Neuron (in vitro differentiated cells): ENCODE data around the gene ADAMTS6.
"Not testable (repeated sequence)": the region's sequence is repeated elsewhere in the genome, so short reads cannot be mapped to it uniquely, and the experiment has no call there.

Source experiments
- H2AFZ ChIP-seq: one replicate; pipeline ENCODE4 v1.6.1; 2013; ENCODE audit warnings: low read depth, mild to moderate bottlenecking, inconsistent platforms, low read length, moderate library complexity
- H3K27me3 ChIP-seq: one replicate; pipeline ENCODE4 v1.6.1; 2013; ENCODE audit warnings: low read length; ENCODE audit not compliant: insufficient read depth
- H3K36me3 ChIP-seq: one replicate; pipeline ENCODE4 v1.6.1; 2013; ENCODE audit warnings: low read length; ENCODE audit not compliant: insufficient read depth
- H3K4me1 ChIP-seq: one replicate; pipeline ENCODE4 v1.6.1; 2013; ENCODE audit warnings: low read length; ENCODE audit not compliant: insufficient read depth
- H3K4me3 ChIP-seq: 2 replicates; pipeline ENCODE4 v1.5.1; 2013; ENCODE audit warnings: mild to moderate bottlenecking, low read length, moderate library complexity
- H3K9me3 ChIP-seq: one replicate; pipeline ENCODE4 v1.6.1; 2013; ENCODE audit warnings: low read length

ADAMTS6 gene

DNA sequence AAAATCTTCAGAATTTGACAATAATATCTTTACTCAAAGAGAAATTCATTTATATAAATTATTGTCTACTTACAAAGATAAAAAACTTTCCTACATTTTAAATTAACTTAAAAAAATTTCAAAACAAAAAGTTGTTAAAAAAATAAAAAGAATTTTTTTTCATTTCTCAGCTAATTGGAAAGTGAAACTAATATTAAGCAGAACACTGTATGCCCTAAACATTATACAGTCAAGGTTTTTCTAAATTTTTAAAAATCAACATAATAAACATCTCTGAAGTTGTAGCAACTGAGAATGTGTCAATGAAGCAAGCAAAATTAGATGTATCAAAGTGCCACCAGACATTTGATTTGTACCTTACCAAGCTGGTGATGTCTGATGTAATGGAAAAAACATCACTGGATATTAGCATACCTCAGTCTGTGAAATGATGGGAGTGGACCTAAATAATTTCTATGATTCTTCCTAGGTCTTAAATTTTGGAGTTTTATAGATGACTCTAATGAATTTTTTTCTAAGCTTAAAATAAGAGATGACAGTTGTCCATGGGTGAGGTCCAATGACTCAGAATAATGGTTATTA is 290.1 kb downstream of the ADAMTS6 start:
- Histone ChIP-seq H2AFZ (no peak overlapping the region), H3K4me3 (no peak overlapping the region)

DNA sequence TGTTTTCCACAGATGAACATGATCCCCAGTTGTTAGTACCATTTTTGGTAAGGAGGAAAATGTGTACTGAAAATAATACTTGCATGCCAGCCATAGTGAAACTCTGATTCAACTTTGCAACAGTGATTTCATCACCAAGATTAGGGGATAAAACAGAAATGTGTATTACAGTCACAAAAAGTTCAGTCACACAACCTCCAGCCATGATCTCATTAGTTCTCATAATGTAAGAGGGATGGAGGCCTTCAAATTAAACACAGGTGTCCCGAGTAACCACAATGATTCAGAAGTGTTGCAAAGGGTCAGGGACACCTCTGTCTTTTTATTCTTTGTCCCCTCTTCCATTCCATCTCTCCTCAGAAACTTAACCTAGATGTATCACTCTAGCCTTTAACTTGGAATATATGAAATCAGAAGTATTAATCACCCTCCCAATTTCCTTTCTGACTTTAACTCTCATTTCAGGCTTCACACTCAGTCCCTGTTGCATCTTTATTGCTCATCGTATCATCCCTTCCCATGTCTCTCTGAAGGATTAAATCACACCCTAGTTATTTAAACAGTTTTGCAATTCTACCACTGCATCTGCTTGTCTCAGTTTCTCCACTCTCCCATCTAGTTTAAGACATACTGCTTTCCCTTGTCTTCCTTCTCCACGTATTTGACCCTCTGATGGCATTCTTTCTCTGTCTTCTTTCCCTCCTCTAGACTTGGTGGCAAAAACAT is 291.2 kb downstream of the ADAMTS6 start:
- Histone ChIP-seq H3K9me3 (no peaks in the 10 kb centered on the region), H3K4me3 (no peak overlapping the region), H3K27me3 (no peaks in the 10 kb centered on the region), H3K36me3 (no peaks in the 10 kb centered on the region), H2AFZ (no peak overlapping the region), H3K4me1 (no peaks in the 10 kb centered on the region)

More for the DNA sequence above, 290.1 kb downstream of the ADAMTS6 start:
- Histone ChIP-seq H3K9me3 (no peaks in the 10 kb centered on the region), H3K36me3 (no peaks in the 10 kb centered on the region), H3K27me3 (no peaks in the 10 kb centered on the region), H3K4me1 (no peaks in the 10 kb centered on the region)

DNA sequence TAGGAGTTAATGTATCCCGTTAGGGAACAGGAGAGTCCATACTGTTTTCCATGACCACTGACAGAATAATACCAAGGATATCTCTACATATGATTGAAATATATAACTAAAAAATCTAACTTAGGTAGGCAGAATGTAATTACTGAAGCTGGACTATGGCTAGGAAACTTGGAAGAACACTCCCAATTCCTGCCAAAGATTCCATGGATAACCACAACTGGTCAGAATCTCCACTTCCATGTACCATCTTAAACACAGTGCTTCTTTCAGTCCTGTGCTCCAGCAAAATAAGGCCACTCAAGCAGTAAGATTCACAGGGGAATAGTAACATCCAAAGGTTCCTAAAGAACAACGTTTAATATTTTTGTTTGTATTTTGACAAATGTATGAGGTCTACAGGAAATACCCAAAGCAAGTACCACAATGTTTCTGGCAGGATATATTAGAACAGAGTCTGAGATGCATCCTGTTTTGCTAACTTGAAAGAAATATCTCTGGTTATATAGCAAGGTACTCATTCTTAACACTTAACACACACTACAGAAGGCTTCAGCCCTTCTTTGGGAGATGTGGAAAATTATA is 295.0 kb downstream of the ADAMTS6 start:
- H2AFZ ChIP-seq = no peak overlapping the region

DNA sequence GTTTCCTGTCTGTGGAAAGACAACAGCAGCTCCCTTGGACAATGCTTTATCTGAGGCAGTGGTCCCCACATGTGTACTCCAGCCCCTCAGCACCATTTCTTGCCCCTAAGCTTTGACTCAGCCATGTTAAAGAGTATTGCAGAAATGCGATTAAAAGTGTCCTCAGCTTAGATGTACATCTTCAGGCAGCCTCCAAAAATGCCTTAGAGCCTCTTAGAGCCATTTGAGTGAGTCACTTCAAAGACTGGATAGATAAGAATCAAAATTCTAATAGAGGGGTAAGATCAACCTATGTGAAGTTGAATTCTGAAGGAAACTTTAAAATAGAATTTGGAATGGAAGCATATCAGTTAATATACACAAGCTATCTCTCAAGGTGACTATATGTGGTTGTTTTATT is 296.3 kb downstream of the ADAMTS6 start:
- H3K4me3 ChIP-seq = no peak overlapping the region
- H3K4me1 ChIP-seq = peaks cover 11% of the 10 kb centered on the region
- H3K9me3 ChIP-seq = no peaks in the 10 kb centered on the region
- H2AFZ ChIP-seq = no peak overlapping the region
- no peaks in the 10 kb centered on the region for H3K27me3 ChIP-seq
- H3K36me3 ChIP-seq = no peaks in the 10 kb centered on the region

More for the DNA sequence above, 295.0 kb downstream of the ADAMTS6 start:
- Histone ChIP-seq H3K36me3 (no peaks in the 10 kb centered on the region), H3K27me3 (no peaks in the 10 kb centered on the region), H3K4me3 (no peak overlapping the region), H3K9me3 (no peaks in the 10 kb centered on the region), H3K4me1 (peaks cover 11% of the 10 kb centered on the region)

DNA sequence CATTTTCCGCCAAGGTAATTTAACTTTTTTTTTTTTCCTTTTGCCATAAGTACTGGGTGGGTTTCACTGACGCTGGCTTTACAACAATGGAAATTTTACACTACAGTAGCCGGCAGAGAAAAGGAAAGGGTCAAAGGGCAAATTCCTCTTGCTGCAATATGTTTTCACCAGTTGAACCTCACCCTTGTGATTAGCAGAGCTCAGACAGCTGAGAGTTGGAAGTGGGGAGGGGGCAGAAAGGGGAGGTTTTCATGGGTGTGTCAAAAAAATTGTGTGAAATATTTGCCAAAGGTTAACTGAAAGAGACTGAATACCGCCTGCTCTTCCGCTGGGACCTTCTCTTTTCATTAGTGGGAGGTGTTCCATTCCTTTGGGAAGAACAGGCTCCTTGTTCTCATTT is 296.9 kb downstream of the ADAMTS6 start:
- Histone ChIP-seq H3K36me3 (no peaks in the 10 kb centered on the region), H2AFZ (no peak overlapping the region), H3K4me3 (no peak overlapping the region), H3K4me1 (peaks cover 11% of the 10 kb centered on the region), H3K9me3 (no peaks in the 10 kb centered on the region), H3K27me3 (no peaks in the 10 kb centered on the region)

DNA sequence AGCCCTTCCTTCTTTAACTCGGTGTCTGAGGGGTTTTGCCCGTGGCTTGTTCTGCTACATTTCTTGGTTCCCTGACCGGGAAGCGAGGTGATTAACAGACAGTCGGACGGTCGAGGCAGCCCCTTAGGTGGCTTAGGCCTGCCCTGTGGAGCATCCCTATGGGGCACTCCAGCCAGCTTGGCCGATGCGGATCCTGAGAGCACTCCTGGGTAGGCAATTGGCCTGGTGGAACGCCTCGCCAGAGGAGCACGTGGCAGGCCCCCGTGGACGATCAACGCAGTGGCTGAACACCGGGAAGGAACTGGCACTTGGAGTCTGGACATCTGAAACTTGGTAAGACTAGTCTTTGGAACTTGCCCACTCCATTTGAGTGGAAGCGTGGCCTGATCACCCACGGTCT is 307.5 kb downstream of the ADAMTS6 start:
- H3K4me3 ChIP-seq = not testable (repeated sequence)

DNA sequence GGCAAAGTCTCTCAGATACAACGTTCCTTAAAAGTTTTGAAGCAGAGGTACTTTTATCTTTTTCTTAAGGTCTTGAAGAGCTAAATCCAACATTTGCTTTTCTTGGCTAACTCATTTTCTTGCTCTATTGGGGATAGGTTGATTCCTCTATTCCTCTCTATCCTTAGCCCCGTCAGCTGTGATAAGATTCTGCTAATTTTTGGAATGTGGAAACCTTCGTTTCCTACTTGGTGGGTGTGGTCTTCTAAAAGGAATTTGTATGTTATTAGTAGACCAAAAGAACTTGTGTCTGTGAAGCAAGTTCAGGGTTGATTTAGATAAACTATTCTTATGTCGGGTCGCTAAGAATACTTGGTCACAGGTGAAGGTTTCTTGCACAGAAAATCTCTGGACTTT is 308.6 kb downstream of the ADAMTS6 start:
- Histone ChIP-seq H3K4me1 (no peaks in the 10 kb centered on the region), H3K27me3 (no peaks in the 10 kb centered on the region), H3K36me3 (no peaks in the 10 kb centered on the region), H3K9me3 (no peaks in the 10 kb centered on the region), H3K4me3 (no peak overlapping the region), H2AFZ (no peak overlapping the region)

More for the DNA sequence above, 307.5 kb downstream of the ADAMTS6 start:
- not testable (repeated sequence) for H2AFZ ChIP-seq, H3K27me3 ChIP-seq, H3K9me3 ChIP-seq, H3K4me1 ChIP-seq, H3K36me3 ChIP-seq

DNA sequence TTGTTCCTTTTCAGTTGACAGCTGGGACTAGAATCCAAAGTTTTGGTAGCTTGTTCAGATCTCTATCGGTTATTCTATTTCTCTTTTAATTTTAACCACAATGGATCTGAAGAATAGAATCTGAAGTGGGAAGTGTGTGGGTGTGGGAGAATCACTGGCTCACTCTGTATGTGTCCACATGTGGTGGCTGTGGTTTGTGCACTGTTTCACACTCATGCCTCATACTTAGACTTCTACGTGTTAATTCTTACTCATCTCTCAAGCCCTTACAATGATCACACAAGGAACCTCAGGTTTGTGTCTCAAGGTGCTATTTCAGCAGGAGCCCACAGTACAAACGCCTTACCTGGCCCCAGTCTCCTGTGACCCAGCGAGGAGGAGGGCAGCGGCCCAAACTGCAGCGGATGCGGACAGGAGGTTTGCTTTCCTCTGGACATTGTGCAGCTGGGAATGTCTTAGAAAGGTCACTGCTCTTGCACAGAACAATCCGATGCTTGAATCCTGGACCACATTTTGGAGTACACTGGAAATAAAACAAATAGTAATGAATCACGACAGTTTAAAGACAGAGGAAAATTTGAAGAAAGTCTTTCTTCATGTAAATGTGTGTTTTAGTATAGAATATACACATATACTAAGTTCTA is 309.1 kb downstream of the ADAMTS6 start:
- Histone ChIP-seq H3K27me3 (no peaks in the 10 kb centered on the region), H3K36me3 (no peaks in the 10 kb centered on the region), H3K9me3 (no peaks in the 10 kb centered on the region), H3K4me1 (no peaks in the 10 kb centered on the region), H2AFZ (no peak overlapping the region), H3K4me3 (no peak overlapping the region)

DNA sequence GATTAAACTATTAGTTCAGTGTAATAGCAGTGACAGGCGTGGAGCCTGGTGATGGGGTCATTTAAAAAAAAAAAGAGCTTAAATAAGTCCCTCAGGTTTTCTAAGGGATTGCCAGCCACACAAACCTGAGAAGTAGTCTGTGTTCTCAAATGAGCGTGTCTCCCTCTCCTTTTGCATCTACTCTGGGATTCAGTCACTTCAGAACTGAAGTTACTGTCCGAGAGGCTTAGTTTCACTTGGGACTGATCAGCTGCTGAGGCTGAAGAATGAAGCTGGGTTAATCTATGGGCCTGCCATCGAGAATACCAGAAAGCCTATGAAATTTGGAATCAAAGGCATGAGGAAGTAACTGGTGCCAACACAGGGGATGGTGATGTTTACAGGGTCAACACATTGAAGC is 310.1 kb downstream of the ADAMTS6 start:
- Histone ChIP-seq H3K27me3 (no peaks in the 10 kb centered on the region), H2AFZ (no peak overlapping the region), H3K4me1 (no peaks in the 10 kb centered on the region), H3K36me3 (no peaks in the 10 kb centered on the region), H3K9me3 (no peaks in the 10 kb centered on the region), H3K4me3 (no peak overlapping the region)

DNA sequence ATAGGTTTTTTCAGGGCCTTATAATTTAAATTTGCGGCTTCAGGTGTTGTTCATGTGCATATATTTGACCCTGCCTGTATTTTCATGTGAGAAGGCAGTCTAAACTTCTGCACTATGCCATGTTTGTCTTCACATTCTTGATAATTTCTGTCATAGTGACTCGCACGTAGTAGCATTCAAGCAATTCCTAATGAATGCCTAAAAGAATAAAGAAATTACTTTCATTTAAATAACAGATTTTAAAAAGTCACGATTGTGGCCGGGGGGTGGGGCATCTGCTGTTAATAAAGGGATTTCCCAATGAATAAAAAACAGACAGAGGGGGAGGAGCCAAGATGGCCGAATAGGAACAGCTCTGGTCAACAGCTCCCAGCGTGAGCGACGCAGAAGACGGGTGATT is 318.0 kb downstream of the ADAMTS6 start:
- Histone ChIP-seq H3K4me3 (no peak overlapping the region), H3K36me3 (no peaks in the 10 kb centered on the region), H3K27me3 (no peaks in the 10 kb centered on the region), H3K4me1 (no peaks in the 10 kb centered on the region), H2AFZ (no peak overlapping the region), H3K9me3 (no peaks in the 10 kb centered on the region)

DNA sequence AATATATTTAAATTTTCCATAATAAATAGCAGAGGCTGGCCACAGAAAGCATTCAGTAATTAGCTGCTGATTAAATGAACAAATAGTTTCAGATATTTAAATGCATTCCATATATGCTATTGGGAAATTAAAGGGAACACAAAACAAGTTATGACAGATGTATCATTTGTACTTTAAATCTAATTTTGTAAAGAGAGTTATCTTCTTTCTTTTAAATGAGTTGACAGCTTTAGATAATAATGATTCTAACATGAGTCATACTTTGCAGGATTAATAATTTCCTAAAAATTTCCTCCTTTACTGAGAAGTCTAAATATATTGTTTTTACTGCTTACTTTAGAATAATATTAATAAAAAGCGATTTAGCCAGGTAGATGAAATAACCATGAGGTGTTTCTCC is 320.1 kb downstream of the ADAMTS6 start:
- Histone ChIP-seq H3K36me3 (no peaks in the 10 kb centered on the region), H3K4me1 (no peaks in the 10 kb centered on the region), H3K9me3 (no peaks in the 10 kb centered on the region)

DNA sequence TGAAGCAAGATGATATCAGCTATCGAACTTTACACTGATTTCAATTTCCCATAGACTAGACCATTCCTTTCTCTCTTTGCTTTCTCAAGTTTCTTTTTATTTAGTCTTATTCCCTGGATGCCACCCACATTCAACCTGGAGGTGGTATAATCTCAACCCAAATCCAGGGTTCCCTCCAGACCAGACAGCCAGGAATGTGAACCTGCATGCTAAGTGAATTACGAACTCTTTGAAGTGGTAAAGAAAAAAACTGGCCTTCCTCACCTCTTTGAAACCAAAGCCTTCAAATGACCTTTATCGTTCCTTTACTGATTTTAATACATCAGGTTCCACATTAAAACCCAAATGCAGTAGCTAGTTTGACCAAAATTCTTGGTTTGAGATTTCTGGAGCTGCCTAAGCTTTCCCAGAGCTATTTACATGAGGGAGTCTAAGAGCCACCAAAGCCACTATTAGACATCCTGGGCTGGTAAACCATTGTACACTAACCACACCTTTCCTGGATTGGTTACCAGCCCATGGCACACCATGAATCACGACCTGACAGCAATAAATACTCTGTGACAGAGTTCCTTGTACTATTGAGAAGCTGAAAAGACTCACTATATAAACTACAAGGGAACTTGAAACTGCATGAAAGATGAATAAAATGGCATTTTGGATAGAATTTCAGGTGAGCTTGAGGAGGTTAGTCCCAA is 323.7 kb downstream of the ADAMTS6 start:
- Histone ChIP-seq H3K4me3 (no peak overlapping the region), H3K9me3 (no peaks in the 10 kb centered on the region), H2AFZ (no peak overlapping the region), H3K27me3 (no peaks in the 10 kb centered on the region), H3K4me1 (no peaks in the 10 kb centered on the region), H3K36me3 (no peaks in the 10 kb centered on the region)

More for the DNA sequence above, 320.1 kb downstream of the ADAMTS6 start:
- no peak overlapping the region for H3K4me3 ChIP-seq
- H3K27me3 ChIP-seq = no peaks in the 10 kb centered on the region
- H2AFZ ChIP-seq = no peak overlapping the region

DNA sequence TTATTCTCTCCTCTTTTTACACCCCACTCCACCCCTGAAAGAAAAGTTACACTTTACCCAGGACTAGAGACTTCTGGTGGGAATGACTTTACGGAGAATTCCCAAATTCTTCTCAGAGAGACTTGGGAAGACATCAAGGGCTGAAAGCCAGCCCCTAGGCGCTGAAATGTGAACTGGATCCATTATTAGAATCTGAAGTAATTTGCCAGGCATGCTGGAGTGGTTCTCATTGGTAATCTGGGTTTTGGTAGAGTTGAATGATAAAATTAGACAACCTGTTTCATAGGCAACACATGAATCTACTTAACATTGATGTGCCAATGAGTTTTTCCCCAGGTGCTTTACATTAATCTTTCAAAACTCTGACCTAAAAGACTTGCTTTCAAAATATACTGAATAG is 324.8 kb downstream of the ADAMTS6 start:
- H3K4me3 ChIP-seq = no peak overlapping the region
- no peaks in the 10 kb centered on the region for H3K9me3 ChIP-seq
- H3K36me3 ChIP-seq = no peaks in the 10 kb centered on the region

More for the DNA sequence above, 324.8 kb downstream of the ADAMTS6 start:
- H3K4me1 ChIP-seq = no peaks in the 10 kb centered on the region
- no peaks in the 10 kb centered on the region for H3K27me3 ChIP-seq
- H2AFZ ChIP-seq = no peak overlapping the region
